GM10266 (cell line): ENCODE measurements around the gene HTR6.

Experiments
- DNase-seq: peaks from one replicate; pipeline ENCODE4 v3.0.0; 2012; ENCODE audit errors: extremely low spot score
- CTCF ChIP-seq: IDR thresholded peaks from 2 replicates; pipeline ENCODE4 v1.5.1; 2012; ENCODE audit warnings: mild to moderate bottlenecking, low read depth; ENCODE audit not compliant: control insufficient read depth, insufficient read depth; ENCODE audit errors: missing control alignments

HTR6 gene

GRCh38 chr1:19645411-19646251, 19.0 kb upstream of the HTR6 start:
- TF ChIP-seq CTCF: no peak
- no peak for DNase-seq

- no peak for TF ChIP-seq CTCF
- no peak for DNase-seq
Measured at GRCh38 chr1:19646377-19647319, 18.0 kb upstream of the HTR6 start.

GRCh38 chr1:19647643-19648042, 17.0 kb upstream of the HTR6 start:
- no peak for TF ChIP-seq CTCF
- peak; percentile 15 for DNase-seq

- TF ChIP-seq CTCF: no peak
- DNase-seq: no peak
Measured at GRCh38 chr1:19648239-19648638, 16.4 kb upstream of the HTR6 start.

GRCh38 chr1:19648689-19649088, 16.0 kb upstream of the HTR6 start:
- peak; percentile 28 for DNase-seq
- TF ChIP-seq CTCF: peak; percentile 18

GRCh38 chr1:19650416-19651140, 14.1 kb upstream of the HTR6 start:
- TF ChIP-seq CTCF: no peak
- peak; percentile 28 for DNase-seq
